ENCODE results near the gene NDUFV3.
A peak's percentile ranks its signal among the peaks of the same experiment; 100 is the strongest.
"Not testable (repeated sequence)": the region's sequence is repeated elsewhere in the genome, so short reads cannot be mapped to it uniquely, and the experiment has no call there.

NDUFV3 gene

DNA sequence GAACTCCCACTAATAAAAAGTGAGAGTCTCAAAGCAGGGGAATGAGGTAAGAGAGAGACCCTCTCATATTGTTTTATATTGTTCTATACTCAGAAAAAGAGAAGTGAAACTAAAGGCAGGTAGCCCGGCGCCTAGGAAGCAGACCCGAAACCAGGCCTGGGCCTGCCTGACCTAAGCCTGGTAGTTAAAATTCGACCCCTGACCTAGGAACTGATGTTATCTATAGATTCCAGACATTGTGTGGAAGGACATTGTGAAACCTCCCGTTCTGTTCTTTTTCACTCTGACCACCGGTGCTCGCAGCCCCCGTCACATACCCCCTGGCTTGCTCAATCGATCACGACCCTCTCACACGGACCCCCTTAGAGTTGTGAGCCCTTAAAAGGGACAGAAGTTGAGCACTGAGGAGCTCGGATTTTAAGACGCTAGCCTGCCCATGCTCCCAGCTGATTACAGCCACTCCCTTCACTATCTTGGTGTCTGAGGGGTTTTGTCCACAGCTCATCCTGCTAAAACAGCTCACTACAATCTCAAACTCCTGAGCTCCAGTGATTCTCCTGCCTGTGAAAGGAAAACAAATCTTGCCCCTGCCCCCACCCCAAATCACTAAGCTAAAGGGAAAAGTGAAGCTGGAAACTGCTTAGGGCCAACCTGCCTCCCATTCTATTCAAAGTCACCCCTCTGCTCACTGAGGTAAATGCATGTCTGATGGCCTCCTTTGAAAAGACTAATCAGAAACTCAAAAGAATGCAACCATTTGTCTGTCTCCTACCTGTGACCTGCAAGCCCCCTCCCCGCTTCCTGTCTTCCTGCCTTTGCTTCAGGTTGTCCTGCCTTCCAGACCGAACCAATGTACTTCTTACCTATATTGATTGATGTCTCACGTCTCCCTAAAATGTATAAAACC, 44.2 kb downstream of the NDUFV3 start:
- not testable (repeated sequence) for DNase-seq

DNA sequence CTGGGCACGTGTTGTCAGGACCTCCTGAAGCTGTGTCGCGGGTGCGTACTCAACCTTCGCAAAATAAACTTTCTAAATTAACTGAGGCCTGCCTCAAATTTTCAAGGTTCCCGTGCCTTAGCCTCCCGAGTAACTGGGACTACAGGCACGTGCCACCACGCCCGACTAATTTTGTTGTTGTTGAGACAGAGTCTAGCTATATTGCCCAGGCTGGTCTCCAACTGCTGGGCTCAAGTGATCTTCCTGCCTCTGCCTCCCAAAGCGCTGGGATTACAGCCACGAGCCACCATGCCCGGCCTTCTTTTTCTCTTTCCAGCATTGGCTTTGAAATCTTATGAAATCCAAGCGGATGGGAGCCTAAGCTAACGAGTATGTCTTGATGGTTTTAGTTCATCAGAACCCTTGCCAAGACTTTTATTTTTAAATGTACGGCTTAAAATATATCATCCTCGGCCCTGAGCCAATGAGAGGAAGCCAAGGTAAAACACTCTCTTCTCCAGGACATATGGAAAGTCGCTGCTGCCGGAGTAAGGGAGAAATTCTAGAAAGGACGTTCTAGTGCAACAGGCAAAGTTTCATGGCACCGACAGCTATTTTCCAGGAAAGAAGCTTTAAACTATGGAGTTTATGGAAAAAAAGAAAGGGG, 45.0 kb downstream of the NDUFV3 start:
- DNase-seq: no peak

DNA sequence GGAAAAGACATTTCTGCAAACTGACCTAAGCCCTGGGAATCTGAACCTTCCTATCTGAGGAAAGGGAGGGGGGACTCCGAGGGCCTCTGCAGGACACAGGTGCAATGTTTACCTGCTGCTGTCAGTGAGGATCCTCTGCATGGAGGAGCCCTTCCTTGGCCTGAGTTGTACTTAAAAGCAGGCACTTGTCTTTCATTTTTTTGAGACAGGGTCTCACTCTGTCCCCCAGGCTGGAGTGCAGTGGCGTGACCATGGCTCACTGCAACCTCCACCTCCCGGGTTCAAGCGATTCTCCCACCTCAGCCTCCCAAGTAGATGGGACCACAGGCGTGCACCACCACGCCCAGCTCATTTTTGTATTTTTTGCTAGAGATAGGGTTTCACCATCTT, 45.5 kb downstream of the NDUFV3 start:
- DNase-seq: peak; percentile 45

DNA sequence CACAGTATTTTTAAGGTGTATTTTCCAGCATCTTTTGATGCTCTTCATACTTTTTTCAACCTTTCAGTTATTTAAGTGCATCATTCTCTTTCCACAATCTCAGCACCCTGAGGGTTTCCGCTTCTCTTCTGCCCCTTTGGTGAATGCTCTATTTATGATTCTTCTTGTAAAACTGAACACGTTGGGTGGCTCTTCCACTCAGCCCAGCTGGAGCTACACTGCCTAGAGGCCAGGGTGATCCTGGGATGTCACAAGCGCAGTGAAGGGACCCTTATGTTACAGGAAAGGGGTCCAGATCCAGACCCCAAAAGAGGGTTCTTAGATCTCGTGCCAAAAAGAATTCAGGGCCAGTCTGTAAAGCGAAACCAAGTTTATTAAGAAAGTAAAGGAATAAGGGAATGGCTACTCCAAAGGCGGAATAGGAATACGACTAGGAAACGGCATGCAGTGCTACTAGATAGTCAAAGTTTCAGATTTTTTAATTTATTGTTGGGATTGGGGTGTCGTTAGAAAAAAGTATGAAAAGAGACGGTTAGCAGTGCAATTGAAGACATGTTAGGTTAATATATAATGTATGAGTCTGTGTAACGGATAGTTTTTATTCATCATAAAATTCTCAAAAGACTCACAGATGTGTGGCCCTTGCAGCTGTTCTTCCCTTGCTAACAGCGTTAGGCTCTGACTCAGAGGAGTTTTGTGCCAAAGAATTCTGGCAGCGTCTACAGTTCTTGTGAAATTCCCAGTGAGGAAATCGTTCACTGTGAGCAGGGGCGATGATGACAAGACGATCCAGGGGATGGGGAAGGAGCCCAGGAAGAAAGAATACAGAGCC, 46.7 kb downstream of the NDUFV3 start:
- DNase-seq: no peak

DNA sequence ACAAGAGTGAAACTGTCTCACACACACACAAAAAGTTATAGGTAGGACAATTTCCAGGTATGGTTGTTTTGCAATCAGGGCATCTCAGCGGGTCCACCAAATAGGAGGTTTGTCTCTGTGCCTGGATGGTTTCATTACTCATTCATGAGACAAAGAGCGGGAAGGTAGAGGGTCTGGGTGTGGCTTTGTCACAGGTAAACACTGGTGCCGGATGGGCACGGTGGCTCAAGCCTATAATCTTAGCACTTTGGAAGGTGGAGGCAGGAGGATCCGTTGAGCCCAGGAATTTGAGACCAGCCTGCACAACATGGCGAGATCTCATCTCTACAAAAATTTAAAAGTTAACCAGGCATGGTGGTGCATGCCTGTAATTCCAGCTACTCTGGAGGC, 48.6 kb downstream of the NDUFV3 start:
- no peak for DNase-seq

DNA sequence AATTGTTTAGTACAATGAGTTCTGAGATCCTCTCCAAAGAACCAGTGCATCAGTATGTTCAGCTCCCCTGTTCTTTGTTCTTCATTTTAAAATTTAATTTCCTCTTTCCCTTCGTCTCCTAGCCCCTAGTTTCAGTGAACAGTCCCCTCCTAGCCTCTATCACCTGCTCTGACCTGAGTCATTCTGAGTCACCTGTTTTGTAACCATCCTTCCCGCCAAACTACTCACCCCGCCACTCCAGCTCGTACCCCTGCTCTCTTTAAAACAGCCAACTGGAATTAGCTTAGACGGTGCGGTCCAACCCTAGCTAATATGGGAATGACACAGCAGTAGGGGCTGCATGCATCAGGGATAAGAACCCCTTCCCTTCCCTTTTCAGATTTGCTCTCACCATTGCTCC, 49.1 kb downstream of the NDUFV3 start:
- DNase-seq: no peak

DNA sequence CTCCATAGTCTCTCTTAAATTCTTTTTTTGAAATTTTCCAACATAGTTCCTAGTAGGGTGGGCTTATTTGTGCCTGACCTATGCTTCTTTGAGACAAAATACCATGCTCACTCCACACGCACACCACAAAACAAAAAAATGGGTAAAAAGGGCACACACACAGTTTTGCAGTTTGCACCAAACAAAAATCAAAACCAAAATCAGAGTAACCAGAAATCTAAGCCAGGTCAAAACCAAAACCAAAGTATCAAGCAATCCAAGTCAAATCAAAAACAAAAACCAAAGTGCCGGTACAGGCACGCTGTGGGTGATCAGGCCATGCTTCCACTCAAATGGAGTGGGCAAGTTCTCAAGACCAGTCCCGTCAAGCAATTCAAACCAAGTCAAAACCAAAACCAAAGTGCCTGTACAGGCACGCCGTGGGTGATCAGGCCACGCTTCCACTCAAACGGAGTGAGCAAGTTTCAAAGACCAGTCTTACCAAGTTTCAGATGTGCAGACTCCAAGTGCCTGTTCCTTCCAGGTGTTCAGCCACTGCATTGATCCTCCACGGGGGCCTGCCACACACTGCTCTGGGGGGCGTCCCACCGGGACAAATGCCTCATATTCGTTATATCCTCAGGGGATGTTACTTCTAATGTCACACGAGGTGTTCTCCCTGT, 56.1 kb downstream of the NDUFV3 start:
- DNase-seq: not testable (repeated sequence)

DNA sequence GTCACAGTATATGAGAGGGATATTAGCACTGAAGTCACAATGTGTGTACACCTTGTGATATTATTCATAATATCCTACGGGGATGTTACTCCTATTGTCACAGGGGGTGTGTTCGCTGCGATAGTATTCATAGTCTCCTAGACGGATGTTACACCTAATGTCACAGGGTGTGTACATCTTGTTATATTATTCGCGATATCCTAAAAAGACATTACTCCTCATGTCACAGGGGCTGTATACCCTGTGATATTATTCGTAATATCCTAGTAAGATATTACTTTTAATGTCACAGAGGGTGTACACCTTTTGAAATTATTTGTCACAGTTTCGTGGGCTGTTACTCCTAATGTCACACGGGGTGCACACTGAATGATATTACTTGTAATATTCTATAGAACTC, 58.1 kb downstream of the NDUFV3 start:
- not testable (repeated sequence) for DNase-seq

DNA sequence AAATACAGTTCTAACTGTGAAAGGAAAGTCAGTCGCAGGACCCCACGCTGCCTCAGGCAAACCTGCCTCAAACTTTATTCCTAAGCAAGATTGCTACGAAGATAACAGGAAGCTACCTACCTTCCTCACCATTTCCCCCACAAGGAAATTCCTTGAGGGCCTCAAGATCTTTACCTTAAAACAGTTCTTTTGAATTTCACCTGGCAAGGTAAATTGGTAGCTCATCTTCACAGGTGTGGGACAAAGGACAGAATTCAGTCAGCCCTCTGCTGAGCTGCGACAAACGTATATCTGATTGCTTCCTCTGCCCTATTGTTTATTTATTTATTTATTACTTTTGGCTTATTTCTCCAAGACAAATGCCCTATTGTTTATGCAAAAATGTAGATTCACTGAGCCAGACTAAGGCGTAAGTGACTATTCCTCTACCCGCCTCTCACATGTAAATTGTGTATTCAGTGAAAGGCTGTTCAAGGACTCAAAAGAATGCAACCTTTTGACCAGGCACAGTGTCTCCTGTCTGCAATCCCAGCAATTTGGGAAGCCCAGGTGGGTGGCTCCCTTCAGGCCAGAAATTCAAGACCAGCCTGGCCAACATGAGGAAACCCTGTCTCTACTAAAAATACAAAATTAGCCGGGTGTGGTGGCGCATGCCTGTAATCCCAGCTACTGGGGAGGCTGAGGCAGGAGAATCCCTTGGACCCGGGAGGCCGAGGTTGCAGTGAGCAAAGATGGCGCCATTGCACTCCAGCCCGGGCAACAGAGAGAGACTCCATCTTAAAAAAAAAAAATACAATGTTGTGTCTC, 63.9 kb downstream of the NDUFV3 start:
- DNase-seq: no peak

DNA sequence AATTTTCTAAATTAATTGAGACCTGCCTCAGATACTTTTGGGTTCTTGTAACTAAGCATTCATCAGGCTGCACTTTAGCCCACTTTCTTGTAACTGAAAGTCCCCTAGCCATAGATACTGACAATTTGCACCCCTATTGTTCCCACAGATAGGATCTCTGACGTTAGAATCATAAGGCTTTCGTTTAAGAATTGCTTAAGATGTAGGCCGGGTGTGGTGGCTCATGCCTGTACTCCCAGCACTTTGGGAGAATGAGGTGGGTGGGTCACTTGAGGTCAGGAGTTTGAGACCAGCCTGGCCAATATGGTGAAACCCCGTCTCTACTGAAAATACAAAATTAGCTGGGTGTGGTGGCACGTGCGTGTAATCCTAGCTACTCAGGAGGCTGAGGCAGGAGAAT, 65.0 kb downstream of the NDUFV3 start:
- not testable (repeated sequence) for DNase-seq

DNA sequence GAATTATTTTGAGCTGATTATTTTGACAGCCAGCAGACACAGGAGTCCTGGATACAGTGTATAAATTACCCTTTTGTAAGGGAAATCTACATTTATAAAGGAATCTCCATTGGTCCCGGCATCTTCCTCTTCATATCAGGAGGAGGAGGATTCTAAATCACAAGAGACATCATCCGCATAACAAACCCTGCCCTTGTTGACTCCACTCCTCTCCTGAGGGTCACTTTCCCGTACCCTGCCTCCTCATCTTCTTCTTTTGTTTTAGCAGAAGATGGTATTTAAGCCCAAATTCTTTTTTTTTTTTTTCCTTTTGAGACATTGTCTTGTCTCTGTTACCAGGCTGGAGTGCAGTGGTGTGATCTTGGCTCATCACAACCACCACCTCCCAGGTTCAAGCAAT, 66.6 kb downstream of the NDUFV3 start:
- DNase-seq: no peak

DNA sequence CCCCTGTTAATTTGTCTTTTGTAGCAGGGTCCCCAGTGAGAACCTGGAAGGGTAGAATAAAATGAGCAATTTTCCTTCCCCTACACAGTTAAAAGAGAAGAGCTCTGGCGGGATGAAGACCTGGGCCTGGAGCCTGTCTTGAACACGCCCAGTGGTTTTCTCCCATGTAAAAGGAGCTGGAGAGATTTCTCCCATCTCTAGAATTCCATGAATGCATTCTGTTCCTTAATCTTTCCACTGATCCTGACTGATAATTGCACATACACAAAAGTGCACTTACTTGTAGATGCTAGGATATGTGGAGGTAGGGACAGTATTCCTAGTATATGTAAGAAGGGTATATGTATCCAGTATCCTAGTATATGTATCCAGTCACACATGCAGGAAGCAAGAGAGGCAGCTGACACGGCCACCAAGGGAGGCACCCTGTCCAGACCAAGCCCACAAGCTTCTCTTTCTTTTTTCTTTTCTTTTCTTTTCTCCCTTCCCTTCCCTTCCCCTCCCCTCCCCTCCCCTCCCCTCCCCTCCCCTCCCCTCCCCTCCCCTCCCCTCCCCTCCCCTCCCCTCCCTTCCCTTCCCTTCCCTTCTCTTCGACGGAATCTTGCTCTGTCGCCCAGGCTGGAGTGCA, 69.4 kb downstream of the NDUFV3 start:
- DNase-seq: no peak

All from activated effector memory CD4-positive, alpha-beta T cell treated with anti-CD3 and anti-CD28 coated beads, Interleukin-2, amount 50 U/mL, for 16 hours (primary cell).